Endometrial microvascular endothelial cells (primary cell): ENCODE results near the gene APPL1. TPM values are rescaled to one million over a fixed set of nuclear protein-coding genes. Genes with fewer than 3 reads are reported as not detected.

Experiments used
- total RNA-seq: library from RNA; depleted of rRNA; stranded (reverse); fragments of >200 nt; gene quantifications from one replicate; pipeline ENCODE4 v1.2.3, GENCODE V29; 2015; ENCODE audit errors: inconsistent ontology term

Gene APPL1
- total RNA-seq, 1 donor from 2014 or later, result 31.9 TPM

Other genes with a start within 250 kb of the APPL1 start
- gene SPATA12, start 167.1 kb upstream of the APPL1 start, total RNA-seq, result 0.37 TPM
- gene IL17RD, start 62.4 kb upstream of the APPL1 start, total RNA-seq, result 1.6 TPM
- gene HESX1, start 27.8 kb upstream of the APPL1 start, total RNA-seq, result not detected
- not detected for gene ASB14, start 65.0 kb downstream of the APPL1 start, total RNA-seq